Right lobe of liver (tissue), 4 donors: ENCODE measurements around the gene SHROOM2.

Experiments
- CTCF ChIP-seq, 4 donors: fragments of 200-600 bp in 3 of 4; fragments of 450-650 bp in 1 of 4; IDR thresholded peaks; one replicate each; pipeline versions ENCODE4 v1.5.1 to v1.8.0; 2016 to 2022; ENCODE audit warnings: antibody characterized with exemption in 4 of 4, mild to moderate bottlenecking in 2 of 4
- POLR2A ChIP-seq: fragments of 450-650 bp; IDR thresholded peaks from one replicate; pipeline ENCODE4 v1.6.1; 2017; ENCODE audit warnings: antibody characterized with exemption, mild to moderate bottlenecking
- donor health status: DM: no; HTN: no; CAD: no.
- donor health status: DM: no; HTN: no; CAD: no.
- donor health status: DM: no; HTN: yes; CAD: no.

- no peak for TF ChIP-seq CTCF (IDR thresholded peaks at IDR 0.05)
- no peak for TF ChIP-seq POLR2A
These were observed 210.8 kb downstream of the SHROOM2 start for GRCh38 chrX:9997041-9997440.
